Measurements from ENCODE around the gene SH3BGRL2. TPM values are rescaled to one million over a fixed set of nuclear protein-coding genes. Genes with fewer than 3 reads are reported as not detected.

The SH3BGRL2 gene
- total and polyA plus RNA-seq, 2 of the 4 experiments (the other 2 are of a cell fraction): 2.4 to 5.6 TPM

DNA sequence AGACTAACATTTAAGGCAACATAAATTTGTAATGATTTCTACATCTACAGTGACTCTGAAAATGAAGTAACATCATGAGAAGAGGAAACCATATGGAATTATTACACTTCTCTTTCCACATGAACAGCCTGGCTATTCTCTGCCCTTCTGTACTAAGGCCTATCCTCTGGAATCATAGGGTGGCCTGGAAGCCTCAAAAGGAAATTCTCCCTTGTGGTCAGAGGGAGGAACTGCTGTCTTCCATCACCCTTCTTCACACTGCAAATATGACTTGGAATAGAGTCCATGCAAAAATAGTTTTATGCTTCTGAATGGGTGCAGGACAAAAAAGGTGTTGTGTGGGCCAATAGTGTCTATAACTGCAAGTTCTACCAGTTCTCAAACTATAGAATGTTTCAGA, 44.6 kb upstream of the SH3BGRL2 start:
- no TSS peak for BruUV-seq (replicated peaks)
- Histone ChIP-seq H3K18ac (ENCODE audit: low read depth, low read length) (no peak overlapping the region), H2AK5ac (ENCODE audit: low read depth, low read length) (no peak overlapping the region), H3K79me1 (ENCODE audit: low read depth in 1 of 2, low read length in 2 of 2) (no peaks in the 10 kb centered on the region), H3K23ac (ENCODE audit: low read depth, low read length) (no peak overlapping the region), H3K9ac (ENCODE audit: low read depth, low read length) (no peak overlapping the region), H3K4me1 (ENCODE audit: control insufficient read depth, insufficient read depth, low read length) (no peaks in the 10 kb centered on the region), H4K5ac (ENCODE audit: low read depth, low read length) (no peak overlapping the region), H3K4ac (ENCODE audit: low read depth, low read length) (no peak overlapping the region), H3K56ac (ENCODE audit: extremely low read depth, insufficient read depth, low read length) (no peak overlapping the region), H2AK9ac (replicated peaks; ENCODE audit: low read depth, low read length, poor library complexity) (no peak overlapping the region), H3K14ac (replicated peaks; ENCODE audit: low read depth, low read length) (no peak overlapping the region), H2BK20ac (ENCODE audit: low read depth, low read length) (no peak overlapping the region), H4K91ac (ENCODE audit: insufficient read depth, low read depth, low read length) (no peak overlapping the region), H3K27me3 (ENCODE audit: control insufficient read depth, insufficient read depth, low read length) (no peaks in the 10 kb centered on the region), H2AFZ (replicated peaks; ENCODE audit: low read length, poor library complexity) (no peak overlapping the region), H2BK5ac (ENCODE audit: low read depth, low read length, poor library complexity, severe bottlenecking) (no peak overlapping the region), H3K9me1 (ENCODE audit: insufficient read depth, low read length) (no peaks in the 10 kb centered on the region), H3K4me2 (ENCODE audit: low read depth, low read length) (no peak overlapping the region), H3K9me3 (ENCODE audit: control insufficient read depth, insufficient read depth, low read length) (no peaks in the 10 kb centered on the region), H3K36me3 (ENCODE audit: control insufficient read depth, insufficient read depth, low read length) (no peaks in the 10 kb centered on the region), H4K20me1 (ENCODE audit: insufficient read depth, low read length) (no peaks in the 10 kb centered on the region), H2BK120ac (ENCODE audit: low read depth, low read length) (no peak overlapping the region), H3K27ac (ENCODE audit: insufficient read depth, low read length) (no peak overlapping the region), H3K4me3 (ENCODE audit: insufficient read depth, low read depth, low read length) (no peak overlapping the region), H2BK15ac (ENCODE audit: low read depth, low read length) (no peak overlapping the region), H4K8ac (ENCODE audit: low read depth in 2 of 2, low read length in 2 of 2) (no peak overlapping the region)
- POLR2A ChIA-PET (ENCODE audit: unreplicated experiment): no interaction called here
- TF ChIP-seq NFE2L2 (IDR thresholded peaks at IDR 0.05; ENCODE audit: low read depth, low read length) (no peak), RAD21 (IDR thresholded peaks at IDR 0.05; ENCODE audit: low read length) (peak; percentile 41; the same call in 1 of the 2 replicates), MAZ (IDR thresholded peaks at IDR 0.05; ENCODE audit: borderline replicate concordance, low read depth, low read length) (no peak), CTCF (conservative IDR thresholded peaks at IDR 0.05; ENCODE audit: low read depth, low read length) (peak; percentile 35), SMC3 (IDR thresholded peaks at IDR 0.05; ENCODE audit: low read depth, low read length) (peak; percentile 10; the same call in 1 of the 2 replicates), BHLHE40 (IDR thresholded peaks at IDR 0.05; ENCODE audit: low read depth, low read length) (no peak), MXI1 (IDR thresholded peaks at IDR 0.05; ENCODE audit: borderline replicate concordance, low read depth, low read length) (no peak), RCOR1 (IDR thresholded peaks at IDR 0.05; ENCODE audit: insufficient replicate concordance, low read length) (no peak), CHD1 (IDR thresholded peaks at IDR 0.05; ENCODE audit: low read depth, low read length) (no peak), FOS (IDR thresholded peaks at IDR 0.05; ENCODE audit: low read depth, low read length) (no peak), POLR2A (IDR thresholded peaks at IDR 0.05; ENCODE audit: low read depth, low read length) (no peak), RFX5 (IDR thresholded peaks at IDR 0.05; ENCODE audit: low read depth, low read length) (no peak), MAFK (IDR thresholded peaks at IDR 0.05; ENCODE audit: low read depth, low read length) (no peak), CEBPB (IDR thresholded peaks at IDR 0.05; ENCODE audit: low read depth, low read length) (no peak)
- TF ChIP-seq, protein P1, sequence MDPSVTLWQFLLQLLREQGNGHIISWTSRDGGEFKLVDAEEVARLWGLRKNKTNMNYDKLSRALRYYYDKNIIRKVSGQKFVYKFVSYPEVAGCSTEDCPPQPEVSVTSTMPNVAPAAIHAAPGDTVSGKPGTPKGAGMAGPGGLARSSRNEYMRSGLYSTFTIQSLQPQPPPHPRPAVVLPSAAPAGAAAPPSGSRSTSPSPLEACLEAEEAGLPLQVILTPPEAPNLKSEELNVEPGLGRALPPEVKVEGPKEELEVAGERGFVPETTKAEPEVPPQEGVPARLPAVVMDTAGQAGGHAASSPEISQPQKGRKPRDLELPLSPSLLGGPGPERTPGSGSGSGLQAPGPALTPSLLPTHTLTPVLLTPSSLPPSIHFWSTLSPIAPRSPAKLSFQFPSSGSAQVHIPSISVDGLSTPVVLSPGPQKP (IDR thresholded peaks at IDR 0.05; ENCODE audit: borderline replicate concordance, low read depth, low read length): no peak
- TF ChIP-seq, protein P2, sequence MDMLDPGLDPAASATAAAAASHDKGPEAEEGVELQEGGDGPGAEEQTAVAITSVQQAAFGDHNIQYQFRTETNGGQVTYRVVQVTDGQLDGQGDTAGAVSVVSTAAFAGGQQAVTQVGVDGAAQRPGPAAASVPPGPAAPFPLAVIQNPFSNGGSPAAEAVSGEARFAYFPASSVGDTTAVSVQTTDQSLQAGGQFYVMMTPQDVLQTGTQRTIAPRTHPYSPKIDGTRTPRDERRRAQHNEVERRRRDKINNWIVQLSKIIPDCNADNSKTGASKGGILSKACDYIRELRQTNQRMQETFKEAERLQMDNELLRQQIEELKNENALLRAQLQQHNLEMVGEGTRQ (IDR thresholded peaks at IDR 0.05; ENCODE audit: low read depth, low read length): no peak
- dilution Hi-C loops (cut with HindIII; ENCODE audit: low sequenced_read_pairs, unreplicated experiment) (no loop called here), intact Hi-C loops (cut with micrococcal nuclease) (no loop called here), in situ Hi-C loops (cut with MboI; ENCODE audit: low sequenced_read_pairs) (no loop called here)
- DNase-seq (peak; percentile 45), ATAC-seq (ENCODE audit: low read depth) (peak; percentile 91)
- CTCF ChIA-PET: no interaction called here

Data from IMR-90 (cell line).